ENCODE results near the gene OR2B3.

DNA sequence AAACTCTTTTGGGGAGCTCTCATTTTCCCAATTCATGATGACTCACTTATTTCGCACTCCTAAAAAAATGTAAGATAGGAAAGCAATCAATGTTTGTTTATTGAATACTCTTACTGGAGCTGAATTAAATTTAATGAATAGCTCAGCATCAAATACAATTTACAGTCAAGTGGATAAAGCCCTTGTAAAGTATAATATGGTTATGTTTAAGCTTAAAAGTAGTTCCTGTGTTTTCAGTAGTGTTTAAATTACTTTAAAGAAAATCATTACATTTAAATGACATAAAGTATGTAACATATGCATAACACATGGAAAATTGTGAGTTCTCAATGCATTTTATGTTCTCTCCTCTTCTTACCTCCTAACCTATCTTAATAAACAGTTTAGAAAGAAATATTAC is at the start of gene OR2B3:
- TF ChIP-seq, protein P1, sequence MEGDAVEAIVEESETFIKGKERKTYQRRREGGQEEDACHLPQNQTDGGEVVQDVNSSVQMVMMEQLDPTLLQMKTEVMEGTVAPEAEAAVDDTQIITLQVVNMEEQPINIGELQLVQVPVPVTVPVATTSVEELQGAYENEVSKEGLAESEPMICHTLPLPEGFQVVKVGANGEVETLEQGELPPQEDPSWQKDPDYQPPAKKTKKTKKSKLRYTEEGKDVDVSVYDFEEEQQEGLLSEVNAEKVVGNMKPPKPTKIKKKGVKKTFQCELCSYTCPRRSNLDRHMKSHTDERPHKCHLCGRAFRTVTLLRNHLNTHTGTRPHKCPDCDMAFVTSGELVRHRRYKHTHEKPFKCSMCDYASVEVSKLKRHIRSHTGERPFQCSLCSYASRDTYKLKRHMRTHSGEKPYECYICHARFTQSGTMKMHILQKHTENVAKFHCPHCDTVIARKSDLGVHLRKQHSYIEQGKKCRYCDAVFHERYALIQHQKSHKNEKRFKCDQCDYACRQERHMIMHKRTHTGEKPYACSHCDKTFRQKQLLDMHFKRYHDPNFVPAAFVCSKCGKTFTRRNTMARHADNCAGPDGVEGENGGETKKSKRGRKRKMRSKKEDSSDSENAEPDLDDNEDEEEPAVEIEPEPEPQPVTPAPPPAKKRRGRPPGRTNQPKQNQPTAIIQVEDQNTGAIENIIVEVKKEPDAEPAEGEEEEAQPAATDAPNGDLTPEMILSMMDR (IDR thresholded peaks at IDR 0.05; ENCODE audit: low read length) = no peak
- no peak for TF ChIP-seq EZH2 (IDR thresholded peaks at IDR 0.05; ENCODE audit: borderline replicate concordance, low read length)

Data from OCI-LY1 (cell line).